H1 (cell line): ENCODE results near the gene DNAH1. TPM values are rescaled to one million over a fixed set of nuclear protein-coding genes. Genes with fewer than 3 reads are reported as not detected.

Experiments
- RFX5 ChIP-seq: IDR thresholded peaks from 2 replicates; pipeline ENCODE4 v1.6.1; 2011; ENCODE audit warnings: low read depth, low read length, improper control_type of control experiment, borderline replicate concordance
- polyA plus RNA-seq, 7 experiments: library from polyadenylated mRNA; depleted of rRNA in 3 of 7; stranded (reverse) in 5 of 7; unstranded in 2 of 7; fragments of >200 nt in 5 of 7; fragments of 200-250 nt in 2 of 7; gene quantifications; 1 replicate in 5 of 7; 2 replicates in 1 of 7; 4 replicates in 1 of 7; pipeline versions ENCODE4 v1.2.1 to v1.2.3, GENCODE V29; 2011 to 2013; ENCODE audit warnings: missing spikeins in 2 of 7, mixed read lengths in 2 of 7
- total RNA-seq: library from RNA; stranded (reverse); fragmentation: NEBNext Ultra II Directional; extraction: Animal tissue kit (Norgen Biotek cat#: 25700); gene quantifications from 2 replicates; pipeline ENCODE4 v1.2.1, GENCODE V29; 2021

Gene DNAH1
- total and polyA plus RNA-seq, 2 of the 8 experiments (the other 6 are each of a cell fraction or from before 2014, with no cell fraction given) = 1.0 to 1.5 TPM

DNA sequence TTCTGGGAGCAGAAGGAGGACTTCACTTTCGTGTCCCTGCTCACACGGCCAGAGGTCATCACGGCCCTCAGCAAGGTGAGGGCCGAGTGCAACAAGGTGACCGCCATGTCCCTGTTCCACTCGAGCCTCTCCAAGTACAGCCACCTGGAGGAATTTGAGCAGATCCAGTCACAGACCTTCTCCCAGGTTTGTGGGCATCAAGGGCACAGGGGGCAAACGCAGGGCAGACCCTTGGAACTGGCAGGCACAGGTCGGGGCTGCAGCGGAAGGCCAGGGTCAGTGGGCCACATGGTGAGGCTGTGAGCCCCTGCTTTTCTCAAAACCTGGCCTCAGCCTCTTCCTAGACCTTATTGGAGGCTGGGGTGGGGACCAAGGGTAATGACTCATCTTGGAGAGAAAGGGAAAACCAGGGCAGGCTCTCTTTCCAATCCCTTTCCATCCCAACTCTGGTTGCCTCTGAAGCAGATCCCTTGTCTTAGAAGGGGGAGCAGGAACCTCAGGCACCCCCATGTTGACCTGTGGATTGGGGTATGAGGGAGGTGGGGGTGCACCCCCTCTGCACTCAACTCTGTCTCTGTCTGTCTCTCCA, 29.5 kb downstream of the DNAH1 start (continued):
- no peak for TF ChIP-seq RFX5
